ENCODE measurements around the gene LHFPL3. TPM values are rescaled to one million over a fixed set of nuclear protein-coding genes. Genes with fewer than 3 reads are reported as not detected.

Gene LHFPL3
- total RNA-seq, 1 donor from 2014 or later: 0.30 TPM

GRCh38 chr7:104779888-104780287 lies 451.5 kb downstream of the LHFPL3 start:
- Histone ChIP-seq H3K27ac (no peak overlapping the region), H3K9me3 (ENCODE audit: low read depth) (no peaks in the 10 kb centered on the region), H3K9ac (no peak overlapping the region), H3K4me2 (no peak overlapping the region), H2AFZ (replicated peaks) (no peak overlapping the region), H3K79me2 (ENCODE audit: low read depth) (no peaks in the 10 kb centered on the region), H3F3A (ENCODE audit: low read depth) (no peaks in the 10 kb centered on the region), H3K4me1 (no peaks in the 10 kb centered on the region), H3K4me3 (no peak overlapping the region), H3K27me3 (no peaks in the 10 kb centered on the region), H3K36me3 (no peaks in the 10 kb centered on the region), H4K20me1 (ENCODE audit: low read depth) (no peaks in the 10 kb centered on the region)
- Mint-ChIP-seq H3K27ac (no peak overlapping the region), H3K36me3 (no peaks in the 10 kb centered on the region), H3K4me3 (no peak overlapping the region), H3K9me3 (no peaks in the 10 kb centered on the region), H3K27me3 (ENCODE audit: insufficient read depth, low read depth) (peaks cover 2% of the 10 kb centered on the region), H3K4me1 (no peaks in the 10 kb centered on the region)
- no peak for DNase-seq (ENCODE audit: low spot score)
- TF ChIP-seq EZH2 (IDR thresholded peaks at IDR 0.05): no peak
- TF ChIP-seq, protein P1, sequence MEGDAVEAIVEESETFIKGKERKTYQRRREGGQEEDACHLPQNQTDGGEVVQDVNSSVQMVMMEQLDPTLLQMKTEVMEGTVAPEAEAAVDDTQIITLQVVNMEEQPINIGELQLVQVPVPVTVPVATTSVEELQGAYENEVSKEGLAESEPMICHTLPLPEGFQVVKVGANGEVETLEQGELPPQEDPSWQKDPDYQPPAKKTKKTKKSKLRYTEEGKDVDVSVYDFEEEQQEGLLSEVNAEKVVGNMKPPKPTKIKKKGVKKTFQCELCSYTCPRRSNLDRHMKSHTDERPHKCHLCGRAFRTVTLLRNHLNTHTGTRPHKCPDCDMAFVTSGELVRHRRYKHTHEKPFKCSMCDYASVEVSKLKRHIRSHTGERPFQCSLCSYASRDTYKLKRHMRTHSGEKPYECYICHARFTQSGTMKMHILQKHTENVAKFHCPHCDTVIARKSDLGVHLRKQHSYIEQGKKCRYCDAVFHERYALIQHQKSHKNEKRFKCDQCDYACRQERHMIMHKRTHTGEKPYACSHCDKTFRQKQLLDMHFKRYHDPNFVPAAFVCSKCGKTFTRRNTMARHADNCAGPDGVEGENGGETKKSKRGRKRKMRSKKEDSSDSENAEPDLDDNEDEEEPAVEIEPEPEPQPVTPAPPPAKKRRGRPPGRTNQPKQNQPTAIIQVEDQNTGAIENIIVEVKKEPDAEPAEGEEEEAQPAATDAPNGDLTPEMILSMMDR (IDR thresholded peaks at IDR 0.05): no peak
- TF ChIP-seq EZH2phosphoT487 (IDR thresholded peaks at IDR 0.05): no peak

GRCh38 chr7:104784686-104785085 lies 456.3 kb downstream of the LHFPL3 start:
- H3K27ac Mint-ChIP-seq: no peak overlapping the region
- H3K27me3 Mint-ChIP-seq (ENCODE audit: insufficient read depth, low read depth): no peaks in the 10 kb centered on the region
- H3K9me3 Mint-ChIP-seq: no peaks in the 10 kb centered on the region

DNA sequence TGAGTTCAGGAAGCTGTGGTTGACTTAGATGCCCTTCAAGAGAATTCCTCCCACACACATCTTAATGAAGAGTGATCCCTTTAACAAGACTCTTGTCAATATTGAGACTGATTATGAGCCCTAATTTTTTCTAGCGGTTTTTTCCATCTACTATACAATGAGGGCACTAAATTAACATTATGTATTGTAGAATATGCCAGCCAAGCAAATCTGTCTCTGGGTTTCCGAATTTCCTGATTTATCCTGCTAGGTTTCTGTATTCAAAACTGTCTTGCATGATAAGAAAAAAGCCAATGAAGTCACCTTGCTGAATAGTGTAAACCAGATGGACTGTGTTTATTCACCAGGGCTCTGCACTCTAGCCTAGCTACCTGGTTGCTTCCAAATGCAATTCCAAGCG lies 461.4 kb downstream of the LHFPL3 start:
- Mint-ChIP-seq H3K4me1 (peaks cover 5% of the 10 kb centered on the region), H3K36me3 (no peaks in the 10 kb centered on the region), H3K27ac (no peak overlapping the region), H3K27me3 (ENCODE audit: insufficient read depth, low read depth) (no peaks in the 10 kb centered on the region), H3K4me3 (no peak overlapping the region), H3K9me3 (no peaks in the 10 kb centered on the region)
- H4K20me1 ChIP-seq (ENCODE audit: low read depth): no peaks in the 10 kb centered on the region
- TF ChIP-seq, protein P1 (IDR thresholded peaks at IDR 0.05): no peak
- TF ChIP-seq EZH2phosphoT487 (IDR thresholded peaks at IDR 0.05): no peak
- TF ChIP-seq EZH2 (IDR thresholded peaks at IDR 0.05): no peak
- H3K9me3 ChIP-seq (ENCODE audit: low read depth): no peaks in the 10 kb centered on the region
- no peak overlapping the region for H3K4me3 ChIP-seq
- no peak overlapping the region for H3K9ac ChIP-seq
- no peaks in the 10 kb centered on the region for H3K27me3 ChIP-seq
- H3K4me2 ChIP-seq: no peak overlapping the region
- H3K27ac ChIP-seq: no peak overlapping the region
- no peaks in the 10 kb centered on the region for H3K79me2 ChIP-seq (ENCODE audit: low read depth)
- H3K4me1 ChIP-seq: peaks cover 18% of the 10 kb centered on the region
- no peak overlapping the region for H2AFZ ChIP-seq (replicated peaks)
- H3K36me3 ChIP-seq: no peaks in the 10 kb centered on the region
- H3F3A ChIP-seq (ENCODE audit: low read depth): no peaks in the 10 kb centered on the region
- DNase-seq (ENCODE audit: low spot score): no peak

More at GRCh38 chr7:104784686-104785085, 456.3 kb downstream of the LHFPL3 start:
- no peak overlapping the region for H3K9ac ChIP-seq
- H3K27me3 ChIP-seq: no peaks in the 10 kb centered on the region
- Mint-ChIP-seq H3K4me3 (no peak overlapping the region), H3K36me3 (no peaks in the 10 kb centered on the region), H3K4me1 (no peaks in the 10 kb centered on the region)
- no peak for DNase-seq (ENCODE audit: low spot score)
- no peak overlapping the region for H3K4me2 ChIP-seq
- H3K36me3 ChIP-seq: no peaks in the 10 kb centered on the region
- H2AFZ ChIP-seq (replicated peaks): no peak overlapping the region
- no peaks in the 10 kb centered on the region for H3F3A ChIP-seq (ENCODE audit: low read depth)
- H4K20me1 ChIP-seq (ENCODE audit: low read depth): no peaks in the 10 kb centered on the region
- H3K9me3 ChIP-seq (ENCODE audit: low read depth): no peaks in the 10 kb centered on the region
- no peaks in the 10 kb centered on the region for H3K4me1 ChIP-seq
- no peaks in the 10 kb centered on the region for H3K79me2 ChIP-seq (ENCODE audit: low read depth)
- H3K27ac ChIP-seq: no peak overlapping the region
- TF ChIP-seq EZH2phosphoT487 (IDR thresholded peaks at IDR 0.05) (no peak), EZH2 (IDR thresholded peaks at IDR 0.05) (no peak)
- TF ChIP-seq, protein P1 (IDR thresholded peaks at IDR 0.05): no peak
- H3K4me3 ChIP-seq: no peak overlapping the region
